HT1080 (cell line): ENCODE data around the gene TMCC1. TPM values are rescaled to one million over a fixed set of nuclear protein-coding genes. Genes with fewer than 3 reads are reported as not detected.
"Not testable (repeated sequence)": the region's sequence is repeated elsewhere in the genome, so short reads cannot be mapped to it uniquely, and the experiment has no call there.

ENCODE experiments used
- DNase-seq: peaks from one replicate; pipeline ENCODE4 v3.0.0-alpha.2; 2015; ENCODE audit warnings: low read depth
- total RNA-seq: library from RNA; depleted of rRNA; stranded (reverse); fragments of >200 nt; shearing (Covaris generic); gene quantifications from 2 replicates; pipeline ENCODE4 v1.2.3, GENCODE V29; 2014

The TMCC1 gene
- total RNA-seq, 1 experiment from 2014 or later, result 20.8 TPM

- no peak for DNase-seq
Measured at GRCh38 chr3:129773691-129774663, 119.5 kb downstream of the TMCC1 start.

DNA sequence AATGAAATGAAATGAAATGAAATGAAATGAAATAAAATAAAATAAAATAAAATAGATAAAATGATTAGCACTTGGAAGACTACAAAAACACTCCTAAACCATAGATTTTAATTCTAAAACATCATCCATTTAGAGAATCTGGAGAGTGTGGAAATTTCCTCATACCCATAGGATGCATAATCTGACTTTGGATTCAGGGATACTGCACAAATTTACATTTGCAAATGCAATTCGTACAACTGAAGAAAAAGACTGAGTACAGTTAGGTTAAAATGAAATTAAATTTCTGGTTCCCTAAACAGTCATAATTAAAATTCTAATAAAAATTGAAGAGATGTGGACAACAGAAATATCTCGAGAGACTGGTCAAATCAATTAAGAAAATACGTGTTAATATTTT, 122.9 kb downstream of the TMCC1 start:
- DNase-seq, result no peak

DNA sequence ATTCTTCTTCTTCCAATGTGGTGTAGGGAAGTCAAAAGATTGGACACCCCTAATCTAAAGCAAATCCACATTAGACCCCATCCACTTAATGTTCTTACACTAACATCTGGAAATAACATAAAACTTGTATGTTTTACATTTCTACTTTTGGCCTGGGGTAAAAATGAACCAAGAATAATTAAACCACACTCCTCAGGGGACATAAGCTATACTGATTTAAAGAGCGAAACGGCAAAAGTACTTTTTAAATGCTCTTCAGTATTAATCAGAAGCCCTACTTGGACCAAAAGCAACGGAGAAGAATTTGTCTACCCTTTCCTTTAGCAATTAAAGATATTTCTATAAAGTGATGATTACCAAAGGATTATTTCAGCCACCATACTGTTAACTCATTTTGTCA, 123.9 kb downstream of the TMCC1 start:
- DNase-seq, result no peak

- no peak for DNase-seq
Measured at GRCh38 chr3:129768728-129769127, 124.8 kb downstream of the TMCC1 start.

DNA sequence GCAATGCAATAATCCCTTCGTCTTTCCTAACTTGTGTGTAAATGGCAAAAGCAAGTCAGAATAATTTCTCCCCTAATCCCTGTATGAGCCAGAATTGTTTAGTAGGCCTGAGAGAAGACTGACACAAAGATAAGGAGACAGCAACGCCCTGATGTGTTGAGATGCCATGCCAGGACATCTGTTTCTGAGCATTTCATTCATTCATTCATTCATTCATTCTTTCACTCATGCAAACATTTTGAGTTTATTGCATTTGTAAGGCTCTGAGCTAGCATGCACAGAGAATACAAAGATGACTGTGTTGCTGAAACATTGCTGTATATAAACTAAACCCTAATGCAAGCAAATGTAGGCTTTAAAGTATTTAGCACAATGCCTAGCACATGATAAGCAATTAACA, 127.4 kb downstream of the TMCC1 start:
- DNase-seq, result no peak

GRCh38 chr3:129764090-129764489, 129.4 kb downstream of the TMCC1 start:
- DNase-seq, result no peak

DNA sequence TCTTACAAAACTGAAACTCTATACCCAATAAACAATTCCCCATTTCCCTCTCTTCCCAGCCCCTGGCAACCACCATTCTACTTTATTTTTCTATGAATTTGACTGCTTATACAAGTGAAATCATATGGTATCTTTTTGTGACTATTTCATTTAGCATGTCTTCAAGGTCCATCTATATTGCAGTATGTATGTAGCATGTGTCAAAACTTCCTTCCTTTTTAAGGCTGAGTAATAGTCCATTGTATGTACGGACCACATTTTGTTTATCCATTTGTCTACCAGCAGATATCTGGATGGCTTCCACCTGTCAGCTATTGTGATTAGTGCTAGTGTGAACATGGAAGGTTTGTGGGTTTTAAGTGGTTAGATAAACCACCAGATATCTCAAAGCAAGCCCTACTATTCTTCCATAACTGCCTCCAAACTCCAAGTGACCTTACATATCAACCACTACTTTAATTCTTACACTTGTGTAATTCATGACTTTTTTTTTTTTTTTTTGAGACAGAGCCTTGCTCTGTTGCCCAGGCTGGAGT, 134.7 kb downstream of the TMCC1 start:
- no peak for DNase-seq

- DNase-seq, result no peak
Measured at GRCh38 chr3:129758306-129758705, 135.2 kb downstream of the TMCC1 start.

- no peak for DNase-seq
Measured at GRCh38 chr3:129756871-129757270, 136.6 kb downstream of the TMCC1 start.

DNA sequence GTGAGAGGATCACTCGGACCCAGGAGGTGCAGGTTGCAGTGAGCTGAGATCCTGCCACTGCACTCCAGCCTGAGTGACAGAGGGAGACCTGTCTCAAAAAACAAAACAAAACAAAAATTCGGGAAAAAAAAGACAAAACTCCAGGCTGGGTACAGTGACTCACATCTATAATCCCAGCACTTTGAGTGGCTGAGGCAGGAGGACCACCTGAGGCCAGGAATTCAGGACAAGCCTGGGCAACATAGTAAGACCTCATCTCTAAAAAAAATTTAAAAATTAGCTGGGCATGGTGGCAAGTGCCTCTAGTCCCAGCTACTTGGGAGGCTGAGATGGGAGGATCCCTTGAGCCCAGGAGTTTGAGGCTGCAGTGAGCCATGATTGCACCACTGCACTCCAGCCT, 142.4 kb downstream of the TMCC1 start:
- not testable (repeated sequence) for DNase-seq

- no peak for DNase-seq
Measured at GRCh38 chr3:129749692-129750091, 143.8 kb downstream of the TMCC1 start.

- DNase-seq, result no peak
Measured at GRCh38 chr3:129747992-129748391, 145.5 kb downstream of the TMCC1 start.

DNA sequence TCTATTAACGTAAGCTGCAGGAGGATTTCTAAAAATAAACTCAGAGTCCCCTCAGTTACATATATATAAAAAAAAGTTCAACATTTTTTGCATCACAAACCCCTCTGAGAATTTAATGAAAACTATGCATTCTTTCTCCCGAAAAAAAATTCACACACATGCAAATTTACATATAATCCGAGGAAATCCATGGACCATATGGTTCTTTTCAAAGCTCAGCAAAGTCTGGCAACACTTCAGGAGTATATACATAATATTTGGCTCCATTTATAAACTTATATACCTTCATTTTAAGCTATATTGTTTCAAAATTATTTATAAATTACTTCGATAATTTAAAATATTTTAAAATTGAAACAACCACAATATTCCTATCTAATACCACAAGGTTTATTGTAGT, 146.4 kb downstream of the TMCC1 start:
- no peak for DNase-seq

- DNase-seq, result no peak
Measured at GRCh38 chr3:129746629-129747028, 146.9 kb downstream of the TMCC1 start.

DNA sequence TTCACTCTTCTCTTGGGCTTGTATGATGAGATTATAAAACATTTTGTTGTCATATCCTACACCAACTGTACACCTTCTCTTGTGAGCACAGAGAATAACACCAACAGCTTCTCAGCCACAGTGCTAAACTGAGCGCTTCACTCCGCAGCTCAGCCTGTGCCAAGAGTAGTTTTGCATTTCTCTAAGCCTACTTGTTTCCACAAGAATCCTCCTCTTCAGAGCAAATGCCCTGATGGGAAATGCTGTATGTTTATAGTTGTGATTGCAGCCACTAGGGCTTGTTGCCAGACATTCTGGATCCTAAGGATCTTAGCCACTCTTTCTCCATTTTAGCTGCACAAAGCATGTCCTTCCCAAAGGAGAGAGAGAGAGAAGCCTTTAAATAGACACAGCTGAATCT, 148.3 kb downstream of the TMCC1 start:
- DNase-seq, result no peak

GRCh38 chr3:129741794-129742193, 151.7 kb downstream of the TMCC1 start:
- no peak for DNase-seq

DNA sequence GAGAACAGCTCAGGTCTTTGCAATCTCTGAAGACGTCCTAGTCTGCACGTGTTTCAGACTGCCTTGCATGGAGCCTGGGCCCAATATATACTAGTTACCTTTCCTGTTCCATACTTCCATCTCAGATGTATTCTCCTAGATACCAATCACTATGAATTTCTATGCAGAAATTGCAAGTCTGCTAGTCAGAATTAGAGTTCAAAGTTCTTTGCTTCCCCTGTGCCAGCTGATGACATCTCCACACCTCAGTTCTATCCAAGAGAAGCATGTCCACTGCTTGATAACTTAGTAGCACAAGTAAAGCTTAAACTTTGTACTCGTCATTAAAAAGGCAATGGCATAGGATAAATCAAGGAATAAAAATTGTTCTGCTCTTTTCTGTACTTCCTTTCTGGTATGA, 153.4 kb downstream of the TMCC1 start:
- DNase-seq, result no peak

DNA sequence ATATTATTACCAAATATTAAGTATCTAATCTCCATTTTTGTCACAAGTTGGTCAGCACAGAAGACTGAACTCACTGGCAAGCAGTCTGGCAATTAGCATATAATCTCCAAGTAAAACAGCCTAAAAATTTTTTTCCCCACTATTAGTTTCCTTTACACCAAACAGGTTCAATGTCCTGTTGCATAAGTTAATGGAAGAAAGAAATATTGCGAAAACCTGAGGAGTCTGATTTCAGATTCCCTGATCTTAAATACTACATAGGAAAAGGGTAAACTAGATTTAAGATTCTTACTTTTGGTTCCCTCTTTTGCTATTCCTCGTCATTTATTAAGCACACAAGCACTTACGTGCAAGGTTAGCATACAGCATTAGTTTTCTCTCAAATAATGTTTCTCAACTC, 153.9 kb downstream of the TMCC1 start:
- DNase-seq, result no peak

DNA sequence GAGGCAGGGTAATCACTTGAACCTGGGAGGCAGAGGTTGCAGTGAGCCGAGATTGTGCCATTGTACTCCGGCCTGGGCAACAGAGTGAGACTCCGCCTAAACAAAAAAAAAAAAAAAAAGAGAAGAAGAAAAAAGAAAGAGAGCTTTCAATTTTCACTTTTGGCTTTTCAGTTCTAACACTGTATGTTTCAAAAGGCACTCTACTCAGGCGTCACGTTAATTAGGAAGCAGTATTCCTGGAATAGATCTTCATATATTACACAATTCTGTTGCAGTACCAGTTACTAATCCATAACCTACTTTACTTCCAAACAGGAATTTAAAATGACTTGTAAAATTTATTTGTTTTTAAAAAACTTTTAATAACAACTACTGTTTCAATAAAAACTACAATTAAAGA, 155.3 kb downstream of the TMCC1 start:
- no peak for DNase-seq

- no peak for DNase-seq
Measured at GRCh38 chr3:129736070-129736469, 157.4 kb downstream of the TMCC1 start.

GRCh38 chr3:129735638-129736037, 157.9 kb downstream of the TMCC1 start:
- DNase-seq, result no peak

GRCh38 chr3:129734449-129734848, 159.1 kb downstream of the TMCC1 start:
- DNase-seq, result no peak
